NCI-H82 treated with DMSO at 0.1 percent for 48 hours (cell line): ENCODE results near the gene CAB39L.

ENCODE experiments used
- DNase-seq: peaks from one replicate; lab custom pipeline; 2025; ENCODE audit not compliant: unreplicated experiment; lab: John Stamatoyannopoulos, UW

CAB39L gene

DNA sequence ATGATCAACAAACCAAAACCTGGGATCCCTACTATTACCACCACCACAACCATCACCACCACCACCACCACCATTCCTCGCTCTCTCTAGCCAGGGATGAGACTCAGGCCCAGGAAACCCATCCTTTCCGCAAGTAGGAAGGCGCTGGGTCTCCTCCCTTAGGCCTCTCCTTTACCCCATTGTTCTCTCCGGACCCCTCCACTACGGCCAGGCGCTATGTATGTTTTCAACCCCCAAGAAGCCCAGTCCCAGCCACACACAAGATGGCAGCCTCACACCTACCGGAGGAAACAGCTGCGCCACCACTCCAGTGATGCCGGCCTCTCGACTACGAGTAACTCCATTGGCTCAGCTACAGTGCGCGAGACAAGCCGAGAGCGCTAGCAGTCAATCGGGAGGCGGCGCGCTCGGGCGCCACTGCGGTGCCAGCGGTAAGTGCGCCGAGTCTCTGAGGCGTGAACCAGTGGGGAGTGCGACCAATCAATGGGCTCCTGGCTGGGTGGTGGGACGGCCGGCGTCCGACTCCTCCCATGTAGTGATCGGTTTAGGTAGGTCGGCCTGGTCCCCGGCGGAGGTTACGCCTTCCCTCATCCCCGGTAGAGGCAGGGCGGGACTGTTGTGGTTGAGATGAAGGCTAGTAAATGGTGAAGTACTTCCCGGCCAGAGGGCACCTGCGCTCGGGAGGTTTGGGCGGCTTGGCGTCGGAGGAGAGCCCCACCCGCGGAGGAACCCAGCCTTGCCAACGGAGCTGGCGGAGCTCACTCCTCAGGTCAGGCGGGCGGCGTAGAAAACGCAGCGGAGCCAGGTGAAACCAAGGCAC is at the start of gene CAB39L, which contains the start of gene SETDB2:
TSS of gene CAB39L (minus strand) at position 361 of the 820 bp plus-strand sequence. CDS start 61,154 bp downstream, outside the sequence.
TSS of gene SETDB2 (plus strand) at position 571 of the 820 bp plus-strand sequence. CDS start 7,620 bp downstream, outside the sequence.
- no peak for DNase-seq

- DNase-seq = no peak
These were observed 44.7 kb upstream of the CAB39L start for GRCh38 chr13:49488563-49488962.

- DNase-seq = no peak
These were observed 37.9 kb upstream of the CAB39L start for GRCh38 chr13:49481788-49482187.

- DNase-seq = no peak
These were observed 32.7 kb upstream of the CAB39L start for GRCh38 chr13:49476529-49476928.

GRCh38 chr13:49472186-49472585 is 28.3 kb upstream of the CAB39L start:
- DNase-seq = no peak

- no peak for DNase-seq
These were observed 22.5 kb upstream of the CAB39L start for GRCh38 chr13:49466292-49466838.

GRCh38 chr13:49464621-49465325 is 20.9 kb upstream of the CAB39L start:
- DNase-seq = no peak

DNA sequence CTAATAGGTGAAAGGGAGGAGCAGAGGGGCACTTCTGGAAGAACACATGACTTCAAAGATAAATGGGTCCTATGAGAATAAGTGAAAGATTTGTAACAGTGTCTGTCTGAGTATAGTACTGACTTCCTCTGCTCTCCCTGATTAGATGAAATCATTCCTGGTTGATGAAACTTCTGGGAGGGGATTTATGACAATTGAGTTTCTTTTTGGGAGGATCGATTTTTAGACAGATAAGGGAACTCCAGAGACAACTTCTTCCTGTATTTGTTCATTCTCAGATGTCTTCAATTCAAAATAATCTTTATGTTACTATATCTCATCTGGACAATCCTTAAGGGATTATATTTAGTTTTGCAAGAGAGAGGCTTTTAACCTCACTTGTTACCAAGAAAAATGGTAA is 20.2 kb upstream of the CAB39L start:
- DNase-seq = no peak

GRCh38 chr13:49459580-49459979 is 15.7 kb upstream of the CAB39L start:
- DNase-seq = no peak

GRCh38 chr13:49457221-49457620 is 13.4 kb upstream of the CAB39L start:
- no peak for DNase-seq

- no peak for DNase-seq
These were observed 12.3 kb upstream of the CAB39L start for GRCh38 chr13:49456156-49456555.

DNA sequence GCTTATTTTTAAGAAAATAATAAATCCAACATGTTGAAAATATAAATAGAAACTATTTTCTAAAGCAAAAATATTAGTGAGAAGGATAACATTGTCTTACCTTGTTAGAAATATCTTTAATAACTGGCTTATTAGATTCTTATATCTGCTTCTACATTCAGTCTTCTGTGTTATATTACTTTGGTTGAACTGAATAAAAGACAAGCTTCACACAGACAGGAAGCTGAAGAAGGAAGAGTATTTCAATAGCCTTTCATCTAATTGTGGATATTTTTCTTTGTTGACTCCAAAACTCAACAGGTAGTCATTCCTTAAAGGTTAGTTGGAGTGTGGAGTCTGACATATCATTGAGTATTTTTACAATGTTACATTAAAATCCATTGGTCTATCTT is 11.1 kb upstream of the CAB39L start:
- DNase-seq = no peak

GRCh38 chr13:49454388-49455006 is 10.6 kb upstream of the CAB39L start:
- DNase-seq = no peak

- DNase-seq = no peak
These were observed 9.6 kb upstream of the CAB39L start for GRCh38 chr13:49453465-49453864.

DNA sequence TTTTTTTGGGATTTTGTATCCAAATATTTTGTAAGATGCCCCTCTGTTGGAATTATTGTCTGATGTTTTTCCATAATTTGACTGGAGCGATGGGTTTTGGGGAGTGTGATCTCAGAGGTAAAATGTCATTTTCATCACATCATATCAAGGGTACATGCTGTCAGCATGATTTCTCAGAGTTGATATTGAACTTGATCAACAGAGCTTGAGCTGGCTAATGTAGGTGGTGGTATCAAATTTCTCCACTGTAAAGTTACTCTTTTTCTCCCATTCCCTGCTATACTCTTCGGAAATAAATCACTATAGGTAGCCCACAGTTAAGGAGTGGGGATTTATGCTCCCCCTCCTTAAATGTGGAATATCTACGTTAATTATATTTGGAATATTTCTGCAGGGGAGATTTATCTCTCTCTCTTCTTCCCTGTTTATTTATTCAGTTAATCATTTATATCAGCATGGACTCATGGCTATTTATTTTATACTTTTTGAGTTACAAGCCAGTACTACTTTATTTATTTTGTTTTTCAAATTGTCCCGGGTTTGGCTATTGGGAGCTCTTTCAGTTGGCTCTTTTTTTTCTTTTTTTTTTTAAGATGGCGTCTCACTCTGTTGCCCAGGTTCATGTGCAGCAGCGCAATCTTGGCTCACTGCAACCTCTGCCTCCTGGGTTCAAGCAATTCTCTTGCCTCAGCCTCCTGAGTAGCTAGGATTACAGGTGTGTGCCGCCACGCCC is 9.0 kb upstream of the CAB39L start:
- DNase-seq = no peak

GRCh38 chr13:49450105-49450819 is 6.4 kb upstream of the CAB39L start:
- DNase-seq = no peak

- no peak for DNase-seq
These were observed 4.9 kb upstream of the CAB39L start for GRCh38 chr13:49448753-49449152.

DNA sequence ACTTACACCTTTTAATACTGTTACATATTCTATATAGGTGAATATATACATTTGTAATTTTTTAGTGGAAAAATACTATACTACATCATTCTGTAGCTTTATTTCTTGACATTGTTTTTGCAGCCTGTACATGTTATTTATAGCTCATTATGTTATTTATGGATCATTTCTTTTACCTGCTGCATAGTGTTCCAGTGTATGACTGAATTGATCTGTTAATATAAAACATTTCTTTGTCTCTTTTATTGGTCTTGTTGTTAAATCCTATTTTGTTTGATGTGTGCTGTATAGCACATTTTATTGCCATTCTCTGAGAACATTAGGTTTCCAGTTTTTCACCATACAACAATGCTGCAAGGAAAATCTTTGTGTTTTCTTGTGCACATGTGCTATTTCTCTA is 2.6 kb upstream of the CAB39L start:
- DNase-seq = no peak

GRCh38 chr13:49444524-49445395 is 896 bp upstream of the CAB39L start:
- no peak for DNase-seq
